Mesenchymal stem cell (in vitro differentiated cells and primary cell): ENCODE measurements around the gene SLC25A15.

Experiments used
- DNase-seq: peaks from one replicate; pipeline ENCODE4 v3.0.0-alpha.2; 2013
- H2AFZ ChIP-seq: one replicate; pipeline ENCODE4 v1.6.1; 2013; ENCODE audit warnings: low read depth, mild to moderate bottlenecking, control low read depth, inconsistent platforms, low read length, moderate library complexity
- H2AK5ac ChIP-seq: 2 replicates; pipeline ENCODE4 v1.6.1; 2013; ENCODE audit warnings: low read length, moderate library complexity, mild to moderate bottlenecking, inconsistent platforms; ENCODE audit not compliant: severe bottlenecking
- H2BK120ac ChIP-seq: one replicate; pipeline ENCODE4 v1.6.1; 2013; ENCODE audit warnings: low read depth, mild to moderate bottlenecking, inconsistent platforms, low read length, moderate library complexity
- H2BK12ac ChIP-seq, 2 experiments: one replicate each; pipeline ENCODE4 v1.6.1; 2013; ENCODE audit warnings: inconsistent platforms in 2 of 2, low read length in 2 of 2, mild to moderate bottlenecking in 2 of 2, moderate library complexity in 2 of 2, control low read depth in 1 of 2
- H2BK15ac ChIP-seq: one replicate; pipeline ENCODE4 v1.6.1; 2013; ENCODE audit warnings: mild to moderate bottlenecking, low read depth, inconsistent platforms; ENCODE audit not compliant: poor library complexity, severe bottlenecking
- H2BK5ac ChIP-seq: 2 replicates; pipeline ENCODE4 v1.6.1; 2013; ENCODE audit warnings: low read depth, mild to moderate bottlenecking, low read length, control low read depth, inconsistent platforms; ENCODE audit not compliant: poor library complexity, severe bottlenecking
- H3K14ac ChIP-seq, 2 experiments: one replicate each; pipeline ENCODE4 v1.6.1; 2013; ENCODE audit warnings: inconsistent platforms in 2 of 2, low read length in 2 of 2, control low read depth in 1 of 2, mild to moderate bottlenecking in 1 of 2, moderate library complexity in 1 of 2
- H3K18ac ChIP-seq, 2 experiments: one replicate each; pipeline ENCODE4 v1.6.1; 2013; ENCODE audit warnings: inconsistent platforms in 2 of 2, low read length in 2 of 2, control low read depth in 1 of 2, low read depth in 1 of 2, mild to moderate bottlenecking in 1 of 2
- H3K23ac ChIP-seq, 2 experiments: one replicate each; pipeline ENCODE4 v1.6.1; 2013; ENCODE audit warnings: inconsistent platforms in 2 of 2, low read length in 2 of 2, mild to moderate bottlenecking in 2 of 2, moderate library complexity in 2 of 2, control low read depth in 1 of 2
- H3K27ac ChIP-seq: 2 replicates; pipeline ENCODE4 v1.5.1; 2013; ENCODE audit warnings: mild to moderate bottlenecking, moderate library complexity, low read length, control low read depth, inconsistent platforms; ENCODE audit not compliant: poor library complexity, severe bottlenecking
- H3K27me3 ChIP-seq, 2 experiments: 2 replicates each; pipeline versions ENCODE4 v1.6.1 to v1.7.0; 2013; ENCODE audit warnings: low read length in 2 of 2, mild to moderate bottlenecking in 2 of 2, moderate library complexity in 2 of 2, control low read depth in 1 of 2, inconsistent platforms in 1 of 2; ENCODE audit not compliant: control insufficient read depth in 1 of 2, insufficient read depth in 1 of 2
- H3K36me3 ChIP-seq, 2 experiments: 2 replicates each; pipeline versions ENCODE4 v1.6.1 to v1.7.0; 2013; ENCODE audit warnings: low read length in 2 of 2, control low read depth in 1 of 2, inconsistent platforms in 1 of 2, low read depth in 1 of 2, mild to moderate bottlenecking in 1 of 2; ENCODE audit not compliant: insufficient read depth in 2 of 2, control insufficient read depth in 1 of 2
- H3K4ac ChIP-seq, 2 experiments: one replicate each; pipeline ENCODE4 v1.6.1; 2013; ENCODE audit warnings: inconsistent platforms in 2 of 2, low read length in 2 of 2, mild to moderate bottlenecking in 2 of 2, moderate library complexity in 2 of 2, control low read depth in 1 of 2, low read depth in 1 of 2
- H3K4me1 ChIP-seq: 2 replicates; pipeline ENCODE4 v1.6.1; 2013; ENCODE audit warnings: low read depth, low read length, control low read depth; ENCODE audit not compliant: control insufficient read depth, insufficient read depth
- H3K4me2 ChIP-seq: 2 replicates; pipeline ENCODE4 v1.6.1; 2013; ENCODE audit warnings: low read length, mild to moderate bottlenecking, inconsistent platforms; ENCODE audit not compliant: poor library complexity, severe bottlenecking
- H3K4me3 ChIP-seq, 2 experiments: 2 replicates each; pipeline versions ENCODE4 v1.5.1 to v1.7.0; 2013; ENCODE audit warnings: low read length in 2 of 2, mild to moderate bottlenecking in 2 of 2, control low read depth in 1 of 2, low read depth in 1 of 2; ENCODE audit not compliant: insufficient read depth in 1 of 2
- H3K79me1 ChIP-seq: replicated peaks from 2 replicates; pipeline ENCODE4 v1.6.1; 2013; ENCODE audit warnings: mild to moderate bottlenecking, control low read depth, low read length, inconsistent platforms; ENCODE audit not compliant: poor library complexity, severe bottlenecking
- H3K9ac ChIP-seq: 2 replicates; pipeline ENCODE4 v1.7.0; 2013; ENCODE audit warnings: mild to moderate bottlenecking, low read length, moderate library complexity
- H3K9me3 ChIP-seq: 2 replicates; pipeline ENCODE4 v1.7.0; 2013; ENCODE audit warnings: mild to moderate bottlenecking, low read length; ENCODE audit not compliant: control insufficient read depth
- H4K8ac ChIP-seq: one replicate; pipeline ENCODE4 v1.6.1; 2013; ENCODE audit warnings: inconsistent platforms, mild to moderate bottlenecking, low read length, moderate library complexity
- H4K91ac ChIP-seq: one replicate; pipeline ENCODE4 v1.6.1; 2013; ENCODE audit warnings: mild to moderate bottlenecking, low read length, inconsistent platforms
- WGBS: methylation state at CpG from one replicate; pipeline ENCODE4 v1.1.7; 2013; ENCODE audit warnings: mixed read lengths; 5-methylcytosine and 5-hydroxymethylcytosine counted together

The SLC25A15 gene

DNA sequence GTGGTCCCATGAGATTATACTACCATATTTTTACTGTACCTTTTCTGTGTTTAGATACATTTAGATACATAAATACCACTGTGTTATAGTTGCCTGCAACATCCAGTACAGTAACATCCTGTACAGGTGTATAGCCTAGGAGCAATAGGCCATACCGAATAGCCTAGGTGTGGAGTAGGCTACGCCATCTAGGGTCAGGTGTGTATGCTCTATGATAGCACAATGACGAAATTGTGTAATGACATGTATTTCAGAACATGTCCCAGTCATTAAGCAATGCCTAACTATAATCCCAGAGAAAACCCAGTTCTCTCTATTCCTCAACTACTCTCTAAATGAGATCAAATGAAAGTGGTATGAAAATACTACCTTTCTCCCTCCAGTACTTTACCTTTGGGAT lies 3.9 kb downstream of the SLC25A15 start:
- no peaks in the 10 kb centered on the region for H3K9me3 ChIP-seq
- WGBS, result 100% methylated on average over 2 of the region's 3 CpGs
- no peak overlapping the region for H2AK5ac ChIP-seq
- no peaks in the 10 kb centered on the region for H3K4me1 ChIP-seq
- no peak overlapping the region for H3K27ac ChIP-seq
- DNase-seq, result no peak
- no peak overlapping the region for H3K18ac ChIP-seq
- no peak overlapping the region for H2BK15ac ChIP-seq
- H3K9ac ChIP-seq, result no peak overlapping the region
- H2BK120ac ChIP-seq, result no peak overlapping the region
- H3K14ac ChIP-seq, result no peak overlapping the region
- H3K23ac ChIP-seq, result no peak overlapping the region
- no peak overlapping the region for H3K4ac ChIP-seq
- H3K36me3 ChIP-seq, result peaks cover 16 to 40% of the 10 kb centered on the region in 2 experiments
- H3K4me3 ChIP-seq, result no peak overlapping the region
- H3K4me2 ChIP-seq, result no peak overlapping the region
- H2BK12ac ChIP-seq, result no peak overlapping the region
- H3K27me3 ChIP-seq, result no peaks in the 10 kb centered on the region
- no peak overlapping the region for H4K91ac ChIP-seq
- no peak overlapping the region for H2BK5ac ChIP-seq
- no peak overlapping the region for H4K8ac ChIP-seq
- peaks cover 17% of the 10 kb centered on the region for H3K79me1 ChIP-seq
- no peak overlapping the region for H2AFZ ChIP-seq

- H3K27ac ChIP-seq, result no peak overlapping the region
These were observed 5.3 kb downstream of the SLC25A15 start for GRCh38 chr13:40794414-40795368.

GRCh38 chr13:40796649-40797048 lies 7.2 kb downstream of the SLC25A15 start:
- peaks cover 14% of the 10 kb centered on the region for H3K79me1 ChIP-seq
- DNase-seq, result no peak
- no peak overlapping the region for H4K91ac ChIP-seq
- no peaks in the 10 kb centered on the region for H3K9me3 ChIP-seq
- no peak overlapping the region for H3K4ac ChIP-seq
- no peaks in the 10 kb centered on the region for H3K27me3 ChIP-seq
- H2BK12ac ChIP-seq, result no peak overlapping the region
- 83% methylated on average over 5 of the region's 6 CpGs for WGBS
- no peak overlapping the region for H3K18ac ChIP-seq
- H3K4me3 ChIP-seq, result no peak overlapping the region
- H2AK5ac ChIP-seq, result no peak overlapping the region
- no peak overlapping the region for H3K14ac ChIP-seq
- no peak overlapping the region for H2BK5ac ChIP-seq
- no peak overlapping the region for H3K23ac ChIP-seq
- H3K4me2 ChIP-seq, result no peak overlapping the region
- H3K27ac ChIP-seq, result no peak overlapping the region
- no peak overlapping the region for H4K8ac ChIP-seq
- H3K4me1 ChIP-seq, result no peaks in the 10 kb centered on the region
- no peak overlapping the region for H2AFZ ChIP-seq
- H2BK15ac ChIP-seq, result no peak overlapping the region
- no peak overlapping the region for H3K9ac ChIP-seq
- H2BK120ac ChIP-seq, result no peak overlapping the region
- peaks cover 35 to 70% of the 10 kb centered on the region in 2 experiments for H3K36me3 ChIP-seq

More at GRCh38 chr13:40794414-40795368, 5.3 kb downstream of the SLC25A15 start:
- no peaks in the 10 kb centered on the region for H3K9me3 ChIP-seq
- no peaks in the 10 kb centered on the region for H3K4me1 ChIP-seq
- no peak overlapping the region for H4K8ac ChIP-seq
- H3K18ac ChIP-seq, result no peak overlapping the region
- WGBS, result 93% methylated on average over 11 of the region's 13 CpGs
- peaks cover 17% of the 10 kb centered on the region for H3K79me1 ChIP-seq
- no peak overlapping the region for H2AK5ac ChIP-seq
- no peak overlapping the region for H3K23ac ChIP-seq
- no peak overlapping the region for H2BK5ac ChIP-seq
- H3K14ac ChIP-seq, result no peak overlapping the region
- H3K36me3 ChIP-seq, result peaks cover 26 to 53% of the 10 kb centered on the region in 2 experiments
- H3K4ac ChIP-seq, result no peak overlapping the region
- H3K9ac ChIP-seq, result no peak overlapping the region
- H2BK120ac ChIP-seq, result no peak overlapping the region
- H3K4me2 ChIP-seq, result no peak overlapping the region
- H2BK15ac ChIP-seq, result peak overlapping the region; percentile 50
- no peak overlapping the region for H2AFZ ChIP-seq
- no peak overlapping the region for H2BK12ac ChIP-seq
- no peak overlapping the region for H3K4me3 ChIP-seq
- no peak for DNase-seq
- no peaks in the 10 kb centered on the region for H3K27me3 ChIP-seq
- no peak overlapping the region for H4K91ac ChIP-seq

DNA sequence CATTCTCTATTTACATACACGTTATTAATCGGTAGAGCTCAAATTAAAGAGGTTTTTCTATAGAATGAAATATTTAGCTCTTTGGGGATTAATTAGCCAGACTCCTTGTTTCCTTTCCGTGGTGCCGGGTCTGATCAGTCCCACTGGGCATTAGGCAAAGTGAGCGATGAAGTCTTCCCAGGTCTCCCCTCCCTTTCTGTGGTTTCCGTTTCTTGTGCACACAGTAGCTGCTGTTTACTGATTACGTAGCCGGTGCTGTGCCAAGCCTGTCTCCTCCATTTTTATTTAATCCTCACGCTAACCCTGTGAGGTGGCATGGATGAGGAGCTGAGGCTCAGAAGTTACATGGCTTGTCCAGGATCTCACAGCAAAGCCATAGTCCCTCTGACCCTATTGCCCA lies 9.0 kb downstream of the SLC25A15 start:
- Histone ChIP-seq H2AFZ (no peak overlapping the region), H2BK120ac (no peak overlapping the region), H3K9me3 (no peaks in the 10 kb centered on the region), H3K27me3 (no peaks in the 10 kb centered on the region), H2BK15ac (no peak overlapping the region), H2BK12ac (no peak overlapping the region), H4K91ac (no peak overlapping the region), H3K9ac (no peak overlapping the region), H3K14ac (no peak overlapping the region), H3K4me1 (no peaks in the 10 kb centered on the region), H3K4me2 (no peak overlapping the region), H4K8ac (no peak overlapping the region), H3K23ac (no peak overlapping the region), H3K36me3 (peaks cover 35 to 77% of the 10 kb centered on the region in 2 experiments), H3K4me3 (no peak overlapping the region), H3K27ac (no peak overlapping the region), H3K79me1 (peaks cover 7% of the 10 kb centered on the region), H3K18ac (no peak overlapping the region), H2AK5ac (no peak overlapping the region), H3K4ac (no peak overlapping the region), H2BK5ac (no peak overlapping the region)
- WGBS, result 92% methylated on average over 7 of the region's 9 CpGs
- no peak for DNase-seq
